GM19468 (cell line): ENCODE results near the gene LMO3.
"Not testable (repeated sequence)": the region's sequence is repeated elsewhere in the genome, so short reads cannot be mapped to it uniquely, and the experiment has no call there.

Experiments
- ATAC-seq: cut with Tn5 transposase; IDR thresholded peaks from one replicate; pipeline ENCODE4 v1.9.1; 2021; ENCODE audit warnings: mild to moderate bottlenecking, moderate library complexity, moderate number of reproducible peaks; ENCODE audit not compliant: unreplicated experiment; ENCODE audit errors: extremely low read depth

Gene LMO3

DNA sequence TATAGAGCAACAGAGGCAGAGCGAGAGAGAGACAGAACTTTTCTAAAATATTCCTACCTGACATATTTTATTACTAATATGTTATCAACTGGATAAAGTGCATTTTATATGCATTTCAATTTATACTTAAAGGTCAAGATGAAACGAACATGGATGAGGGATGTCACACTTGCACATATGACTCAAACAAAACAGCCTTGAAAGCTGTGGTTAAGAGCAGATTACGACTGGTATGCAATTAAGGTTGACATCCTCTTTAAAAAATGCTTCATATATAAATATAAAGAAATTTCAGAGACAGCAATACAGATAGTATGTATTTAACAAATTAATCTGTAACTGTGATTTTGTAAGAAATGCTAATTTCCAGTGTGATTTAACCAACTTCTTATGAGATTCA is 52.5 kb downstream of the LMO3 start:
- ATAC-seq, result no peak

DNA sequence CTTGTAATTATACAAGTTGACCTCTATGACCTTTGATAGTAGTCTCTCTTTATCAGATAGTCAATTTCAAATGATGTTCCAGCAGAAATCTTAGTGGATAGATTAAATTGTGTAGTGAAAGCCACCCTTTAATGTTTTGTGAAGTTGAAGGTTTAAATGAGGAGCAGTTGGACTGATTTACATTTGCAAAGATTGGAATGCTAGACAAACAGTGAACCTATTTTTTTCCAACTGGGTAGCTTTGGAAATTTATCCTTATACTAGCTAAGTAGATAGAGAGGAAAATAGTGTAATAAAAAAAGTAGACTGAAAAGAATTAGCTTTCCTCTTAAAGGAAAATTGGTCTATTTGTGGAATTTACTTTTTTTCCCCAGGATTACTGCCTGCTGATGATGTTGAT is 53.7 kb downstream of the LMO3 start:
- no peak for ATAC-seq

DNA sequence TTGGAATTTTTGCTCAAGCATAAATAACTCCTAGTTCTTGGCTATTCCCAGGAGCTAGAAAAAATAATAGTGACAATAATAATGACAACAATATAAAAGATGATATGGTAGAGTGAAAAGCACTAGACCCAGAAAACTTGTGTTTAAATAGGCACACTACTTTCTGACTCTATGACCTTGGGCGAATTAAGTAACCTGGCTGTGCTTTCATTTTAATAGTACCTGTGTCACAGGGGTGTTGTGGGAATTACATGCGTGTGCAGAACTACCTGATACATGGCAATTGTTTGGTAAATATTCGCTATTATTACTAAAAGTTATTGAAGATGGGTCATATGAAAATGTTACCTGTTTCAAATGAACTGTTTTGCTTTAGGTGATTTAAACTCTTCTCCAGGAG is 60.1 kb downstream of the LMO3 start:
- no peak for ATAC-seq

DNA sequence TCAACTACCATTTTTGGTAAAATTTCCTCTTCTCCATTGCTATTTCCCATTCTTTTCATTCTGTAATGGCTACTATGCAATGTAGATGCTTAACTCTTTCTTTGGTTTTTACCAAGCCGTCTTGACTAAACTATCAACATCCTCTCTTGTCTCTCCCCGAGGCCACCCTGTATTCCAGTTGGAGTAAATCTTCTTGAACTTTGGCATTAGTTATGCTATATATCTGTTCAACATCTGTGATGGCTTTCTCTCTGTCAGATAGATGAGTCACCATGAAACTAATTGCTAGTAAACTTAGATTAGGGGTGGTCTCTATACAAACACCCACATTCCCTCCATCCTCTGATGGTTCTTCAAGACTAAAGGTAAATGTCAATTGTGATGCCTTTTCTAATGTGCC is 63.4 kb downstream of the LMO3 start:
- ATAC-seq, result no peak

DNA sequence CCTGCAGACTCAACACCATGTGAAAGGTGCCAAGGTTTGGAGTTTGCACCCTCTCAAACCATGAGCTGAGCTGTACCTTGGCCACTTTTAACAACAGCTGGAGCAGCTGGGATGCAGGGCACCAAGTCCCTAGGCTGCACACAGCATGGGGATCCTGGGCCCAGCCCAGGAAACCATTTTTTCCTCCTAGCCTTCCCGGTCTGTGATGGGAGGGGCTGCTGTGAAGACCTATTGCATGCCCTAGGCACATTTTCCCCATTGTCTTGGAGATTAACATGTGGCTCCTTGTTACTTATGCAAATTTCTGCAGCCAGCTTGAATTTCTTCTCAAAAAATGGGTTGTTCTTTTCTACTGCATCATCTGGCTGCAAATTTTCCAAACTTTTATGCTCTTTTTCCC is 68.3 kb downstream of the LMO3 start:
- ATAC-seq, result not testable (repeated sequence)

DNA sequence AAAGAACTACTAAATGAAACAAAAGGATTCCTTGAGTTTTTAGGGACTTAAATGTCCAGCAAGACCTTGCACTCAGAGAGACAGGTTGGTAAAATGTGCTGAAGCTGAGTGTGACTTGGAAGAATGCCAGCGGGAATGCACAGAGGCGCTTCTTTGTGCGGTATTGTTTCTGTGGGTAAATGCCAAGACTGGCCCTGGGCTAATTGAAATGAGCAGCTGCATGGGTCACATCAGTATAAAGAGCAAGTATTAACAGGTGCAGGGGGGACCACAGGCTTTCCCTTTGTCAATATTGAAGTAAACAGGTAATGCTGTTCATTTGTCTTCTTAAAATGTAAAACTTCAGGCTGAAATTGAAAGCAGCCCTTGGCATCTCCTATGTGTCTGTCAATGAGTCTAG is 74.3 kb downstream of the LMO3 start:
- ATAC-seq, result no peak

DNA sequence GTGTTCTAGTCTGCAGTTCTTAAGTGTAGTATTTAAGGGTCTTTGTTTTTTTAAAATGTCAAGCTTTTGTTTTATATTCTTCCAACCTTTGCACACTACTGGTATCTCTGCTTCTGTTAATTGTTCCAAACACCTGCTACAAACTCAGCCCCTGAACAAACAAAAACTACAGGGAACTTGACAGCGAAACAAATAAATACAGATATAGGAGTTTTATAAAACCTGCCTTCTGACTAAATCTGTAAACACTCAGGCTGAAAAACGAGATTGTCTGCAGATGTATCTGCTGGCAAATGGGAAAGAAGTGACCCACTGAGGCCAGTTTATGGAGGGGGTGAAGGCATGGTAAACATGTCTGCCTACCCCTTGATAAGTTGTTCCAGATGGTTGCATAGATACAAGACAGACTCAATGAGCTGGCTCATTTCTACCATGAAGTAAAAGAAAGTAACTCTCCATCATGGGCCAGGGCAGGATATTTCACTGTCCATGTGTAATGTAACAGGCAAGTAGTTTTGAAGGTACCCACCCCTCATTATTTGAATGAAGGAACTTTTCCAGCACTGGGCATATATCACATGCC is 75.6 kb downstream of the LMO3 start:
- no peak for ATAC-seq

DNA sequence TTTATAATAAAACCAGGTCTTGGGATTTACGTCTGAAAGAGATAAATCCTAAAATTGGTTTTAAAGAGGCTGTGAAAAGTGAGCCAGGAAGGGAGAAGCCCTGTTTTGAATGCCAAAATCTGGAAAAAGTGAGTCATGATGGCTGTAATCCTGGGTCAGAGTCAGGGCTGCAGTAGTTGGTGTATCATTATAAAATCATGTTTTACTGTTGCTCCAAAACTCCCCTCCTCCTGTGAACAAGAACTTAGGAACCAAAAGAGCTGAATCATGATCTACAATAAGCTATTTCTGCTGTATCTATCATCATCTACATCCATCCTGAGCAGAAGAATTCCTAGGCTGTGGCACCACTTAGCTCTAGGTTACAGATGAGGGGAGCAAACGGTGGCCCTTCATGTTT is 79.3 kb downstream of the LMO3 start:
- ATAC-seq, result no peak

DNA sequence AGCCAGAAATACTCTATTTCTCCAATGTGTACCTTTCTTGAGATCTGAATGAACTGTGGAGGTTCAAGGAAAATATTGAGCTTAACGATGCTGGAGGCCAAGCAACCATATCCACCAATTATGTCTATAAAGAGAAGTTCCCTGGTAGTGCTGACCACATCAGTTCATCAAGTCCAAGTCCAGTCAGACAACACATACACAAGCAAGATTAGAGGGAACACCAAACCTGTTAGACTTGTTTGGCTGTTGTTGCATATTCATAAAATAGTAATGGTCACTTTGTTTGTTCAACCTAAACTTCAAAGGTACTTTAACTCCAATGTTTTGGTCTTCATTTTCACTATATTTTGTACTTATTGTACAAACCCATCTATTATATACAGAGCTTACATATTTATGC is 81.6 kb downstream of the LMO3 start:
- no peak for ATAC-seq

DNA sequence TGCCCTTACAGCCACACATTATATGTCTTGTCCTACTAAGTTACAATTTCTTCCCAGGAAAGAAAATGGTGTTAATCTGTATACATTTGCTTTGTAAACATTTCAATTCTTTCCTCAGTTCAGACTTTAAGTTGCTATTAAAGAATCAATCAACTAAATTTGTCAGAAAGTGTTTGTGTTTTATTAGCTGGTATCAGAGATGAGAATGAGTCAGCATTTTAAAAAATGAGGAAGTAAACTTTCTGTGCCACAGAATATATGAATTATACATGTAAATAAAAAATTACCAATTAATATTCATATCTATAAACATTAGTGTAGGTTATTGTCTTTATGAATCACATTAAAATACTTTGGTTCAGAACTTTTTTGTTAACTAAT is 82.0 kb downstream of the LMO3 start:
- no peak for ATAC-seq

DNA sequence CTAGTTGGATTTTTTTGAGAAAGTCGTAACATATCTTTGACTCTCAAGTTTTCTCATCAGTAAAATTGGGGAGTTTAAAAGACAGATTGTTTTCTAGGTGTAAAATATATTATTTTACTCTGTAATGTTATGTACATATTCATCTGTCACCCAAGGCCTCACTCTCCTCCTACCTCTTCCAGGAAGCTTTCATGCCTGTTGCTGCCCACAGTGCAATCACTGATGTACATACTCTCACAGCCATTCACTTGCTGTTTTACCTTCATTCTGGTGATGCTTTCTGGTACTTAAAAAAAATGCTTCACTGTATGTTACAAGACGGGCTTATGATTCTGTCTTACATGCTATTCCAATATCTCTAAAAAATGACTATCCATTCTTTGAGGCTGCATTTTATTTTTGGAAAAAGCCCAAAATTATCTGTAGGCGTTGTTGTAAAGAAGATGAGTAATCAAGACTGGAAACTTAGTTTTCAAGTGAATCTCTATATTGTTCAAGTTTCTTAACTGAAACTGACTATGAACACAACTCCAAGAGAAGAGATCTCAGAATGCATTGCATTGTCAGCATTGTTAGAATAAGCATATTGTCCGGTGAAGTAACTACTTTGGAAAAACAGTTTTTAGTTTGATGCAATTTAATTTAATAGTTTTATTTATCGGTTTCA is 82.5 kb downstream of the LMO3 start:
- ATAC-seq, result no peak

DNA sequence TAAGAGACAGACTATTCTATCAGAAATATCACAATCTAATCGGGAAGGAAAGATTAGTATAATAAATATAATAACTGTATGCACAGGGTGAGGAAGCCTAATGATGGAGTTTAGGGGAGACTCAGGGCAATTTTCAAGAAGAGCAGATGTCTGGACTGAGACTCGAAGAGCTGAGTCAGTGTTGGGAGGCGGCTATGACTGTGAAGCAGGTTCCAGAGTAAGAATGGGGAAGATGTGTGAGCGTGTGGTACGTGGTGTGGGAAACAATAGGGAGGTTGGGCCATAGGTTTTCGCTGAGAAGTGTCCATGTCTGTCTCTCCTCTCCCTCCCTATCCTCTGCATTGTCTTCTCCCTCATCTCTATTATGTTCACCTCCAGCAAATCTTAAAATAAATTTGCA is 85.6 kb downstream of the LMO3 start:
- no peak for ATAC-seq

DNA sequence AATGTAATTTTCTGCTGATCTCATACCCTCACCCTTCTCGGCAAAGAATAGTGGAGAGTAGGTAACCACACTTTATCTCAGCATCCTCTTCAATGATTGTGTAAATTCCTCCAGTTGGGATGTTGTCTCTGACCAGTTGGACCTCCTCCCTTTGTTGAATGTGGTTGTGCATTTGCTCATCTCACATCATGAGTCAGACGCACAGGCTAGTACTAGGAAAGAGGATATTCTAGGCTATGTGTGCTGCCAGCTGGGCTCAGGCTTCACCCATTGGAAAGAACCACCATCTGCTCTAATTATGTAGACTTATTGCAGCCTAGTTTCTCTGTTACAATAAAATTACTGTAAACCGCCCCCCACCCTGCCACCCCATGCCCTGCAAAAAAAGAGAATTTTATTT is 90.3 kb downstream of the LMO3 start:
- ATAC-seq, result no peak

DNA sequence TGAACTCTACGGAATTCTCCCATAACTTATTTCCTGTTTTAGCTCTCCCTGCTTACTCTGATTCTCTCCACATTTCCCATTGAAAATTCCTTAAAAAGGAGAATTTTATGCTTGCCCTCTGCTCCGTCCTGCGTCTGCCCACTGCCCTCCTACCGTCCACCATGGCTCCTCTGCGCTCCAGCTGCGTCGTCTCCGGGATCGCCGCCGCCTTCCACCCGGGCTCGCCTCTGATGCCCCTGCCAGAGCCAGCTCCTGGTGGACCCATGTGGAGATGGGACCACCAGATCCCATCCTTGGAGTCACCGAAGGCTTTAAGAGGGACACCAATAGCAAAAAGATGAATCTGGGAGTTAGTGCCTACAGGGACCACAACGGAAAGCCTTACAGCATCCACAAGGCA is 92.7 kb downstream of the LMO3 start:
- no peak for ATAC-seq

DNA sequence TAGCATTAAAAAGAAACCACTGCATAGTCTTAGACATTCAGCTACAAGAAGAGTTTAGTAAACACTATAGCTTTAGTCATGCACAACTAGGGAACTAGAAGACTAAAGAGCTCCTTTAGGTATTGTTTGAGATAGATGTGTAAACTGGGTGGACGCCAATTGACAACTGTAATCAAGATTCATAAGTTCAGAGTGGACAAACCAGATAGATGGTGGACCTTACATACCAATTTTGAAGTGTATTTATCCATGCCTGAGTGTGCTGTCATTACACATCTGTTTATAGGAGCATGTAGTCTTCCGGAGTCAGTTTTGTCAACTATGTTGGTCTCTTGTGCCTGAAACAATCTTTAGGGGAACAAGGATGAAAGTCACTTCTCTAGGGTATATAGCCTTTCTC is 96.6 kb downstream of the LMO3 start:
- no peak for ATAC-seq

DNA sequence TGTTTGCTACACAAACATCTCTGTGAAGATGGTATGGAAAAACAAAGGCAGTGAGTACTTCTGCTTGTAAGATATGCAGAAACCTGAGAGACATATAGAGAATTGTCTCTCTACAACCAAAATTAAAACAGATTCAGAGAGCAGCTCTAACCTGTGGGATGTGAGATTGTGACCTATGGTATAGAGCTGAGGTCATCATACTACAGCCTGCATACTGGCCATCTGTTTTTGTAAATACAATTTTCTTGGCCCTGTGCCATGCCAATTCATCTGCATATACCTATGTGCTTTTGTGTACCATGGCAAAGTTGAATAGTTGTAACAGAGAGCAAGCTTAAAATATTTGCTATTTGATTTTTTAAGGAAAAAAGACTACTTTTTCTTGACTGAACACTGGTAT is 99.6 kb downstream of the LMO3 start:
- no peak for ATAC-seq

DNA sequence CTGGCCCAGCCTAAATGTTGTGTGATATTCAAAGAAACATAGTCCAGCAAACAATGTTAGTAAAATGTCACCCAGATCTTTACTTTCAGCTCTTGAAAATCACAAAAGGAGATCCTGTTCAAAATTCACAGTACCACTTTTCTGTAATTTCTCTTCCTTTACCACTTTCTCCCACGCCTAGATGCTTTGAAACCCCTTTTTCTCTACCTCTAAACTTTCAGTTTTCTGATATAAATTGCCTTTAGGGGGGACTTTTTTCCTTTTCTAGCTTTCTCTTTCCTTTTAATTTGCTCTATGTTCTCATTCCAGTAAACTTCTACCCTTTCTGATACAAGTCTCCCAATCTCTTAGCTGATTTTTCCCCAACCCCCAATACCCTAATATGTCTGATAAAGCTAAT is 101.8 kb downstream of the LMO3 start:
- ATAC-seq, result no peak

DNA sequence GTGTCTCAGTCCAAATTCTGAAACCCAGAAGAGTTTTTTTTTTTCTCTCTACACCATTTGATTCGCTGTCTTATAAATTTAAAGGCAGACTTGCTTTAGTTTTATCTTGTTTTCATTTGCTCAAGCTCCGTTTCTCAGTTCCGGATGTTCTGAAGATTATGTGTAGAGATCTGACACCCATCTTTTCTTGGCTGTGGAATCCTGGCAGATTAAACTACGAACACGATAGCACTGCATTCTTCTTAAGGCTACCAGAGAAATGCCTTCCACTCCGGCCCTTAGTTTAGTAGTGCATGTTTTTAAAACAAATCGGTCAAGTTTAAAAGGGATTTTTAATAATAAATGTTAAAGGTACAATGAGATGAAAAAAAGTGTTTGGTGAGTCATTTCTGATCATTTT is 106.4 kb downstream of the LMO3 start:
- no peak for ATAC-seq
